Iris pigment epithelial cell (primary cell): ENCODE measurements around the gene DNAJB6.
A peak's percentile ranks its signal among the peaks of the same experiment; 100 is the strongest.

Experiments
- DNase-seq: peaks from one replicate; pipeline ENCODE4 v3.0.0-alpha.2; 2011; ENCODE audit warnings: low read depth

The DNAJB6 gene

GRCh38 chr7:157368955-157369354 is 32.2 kb downstream of the DNAJB6 start:
- DNase-seq, result no peak

DNA sequence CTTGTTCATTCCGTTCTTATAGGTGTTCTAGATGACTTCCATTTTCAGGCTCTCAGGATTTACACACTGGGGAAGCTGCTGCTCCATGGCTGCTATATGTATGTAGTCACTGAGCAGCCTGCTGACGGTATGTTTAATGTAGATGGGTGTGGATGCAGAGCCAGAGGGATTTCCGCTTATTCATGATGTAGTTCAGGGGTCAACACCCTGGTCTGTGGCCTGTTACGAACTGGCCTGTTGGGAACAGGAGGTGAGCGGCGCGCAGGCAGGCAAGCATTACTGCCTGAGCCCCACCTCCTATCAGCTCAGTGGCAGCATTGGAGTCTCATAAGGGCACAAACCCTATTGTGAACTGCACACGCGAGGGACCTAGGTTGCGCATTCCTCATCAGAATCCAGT is 33.9 kb downstream of the DNAJB6 start:
- DNase-seq, result no peak

- DNase-seq, result no peak
These were observed 34.5 kb downstream of the DNAJB6 start for GRCh38 chr7:157371296-157371695.

- DNase-seq, result no peak
These were observed 35.8 kb downstream of the DNAJB6 start for GRCh38 chr7:157372300-157373232.

DNA sequence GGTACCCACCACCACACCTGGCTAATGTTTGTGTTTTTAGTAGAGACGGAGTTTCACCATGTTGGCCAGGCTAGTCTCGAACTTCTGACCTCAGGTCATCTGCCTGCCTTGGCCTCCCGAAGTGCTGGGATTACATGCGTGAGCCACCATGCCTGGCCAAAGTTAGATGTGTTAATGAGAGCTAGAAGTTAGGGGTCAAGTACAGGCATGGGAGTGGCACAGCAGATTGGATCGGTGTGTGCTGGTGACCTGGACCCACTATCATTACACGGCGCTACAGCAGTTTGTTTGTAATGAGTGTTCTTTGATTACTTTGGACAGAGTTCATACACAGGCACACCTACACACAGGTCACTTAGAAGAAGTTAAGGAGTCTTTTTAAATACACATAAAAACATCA is 36.7 kb downstream of the DNAJB6 start:
- no peak for DNase-seq

DNA sequence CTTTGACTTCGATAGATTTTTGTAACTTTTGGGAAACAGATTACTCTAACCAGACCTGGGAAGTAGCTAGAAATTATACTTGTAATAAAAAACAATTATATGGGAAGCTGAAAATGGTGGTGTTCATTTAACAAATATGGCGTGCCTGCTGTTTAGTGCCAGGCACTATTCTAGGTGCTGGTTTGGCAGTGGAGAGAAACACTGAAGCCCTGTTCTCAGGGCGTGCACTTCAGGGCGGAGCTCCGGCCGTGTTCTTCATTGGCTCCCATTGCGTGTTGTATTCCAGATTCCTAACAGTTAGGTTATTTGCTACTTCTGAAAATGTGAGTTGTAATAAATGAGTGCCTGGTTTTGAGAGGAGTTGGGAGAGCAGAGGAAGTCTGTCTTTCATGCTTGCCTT is 38.6 kb downstream of the DNAJB6 start:
- no peak for DNase-seq

DNA sequence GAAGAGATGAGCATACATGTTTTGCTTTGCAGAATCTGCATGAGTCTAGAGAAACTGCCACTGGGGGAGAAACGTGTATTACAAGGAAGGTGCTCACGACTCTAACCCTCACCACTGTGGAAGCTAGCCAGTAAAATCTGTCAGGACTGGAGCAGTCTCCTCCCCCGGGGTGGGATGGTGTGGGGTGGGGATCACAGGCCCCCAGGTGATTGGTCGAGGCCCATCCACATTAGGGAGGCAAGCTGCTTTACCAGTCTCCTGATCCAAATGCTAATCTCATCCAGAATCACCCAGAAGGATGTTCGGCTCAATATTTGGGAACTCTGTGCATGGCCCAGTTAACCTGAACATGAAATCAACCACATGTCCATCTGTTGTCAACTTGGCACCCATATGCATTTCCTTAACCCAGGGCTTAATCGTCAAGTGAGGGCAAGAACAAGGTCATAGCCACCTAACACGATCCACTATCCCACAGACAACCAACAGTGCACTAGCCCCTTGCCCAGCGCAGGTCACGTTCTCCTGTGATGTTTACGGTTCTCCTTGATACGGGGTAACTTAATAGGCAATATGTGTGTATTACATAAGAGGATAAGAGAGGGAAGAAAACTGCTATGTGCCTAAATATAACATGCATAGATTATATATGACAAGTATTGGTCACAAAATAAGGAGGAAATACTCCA is 40.8 kb downstream of the DNAJB6 start:
- no peak for DNase-seq

- no peak for DNase-seq
These were observed 41.6 kb downstream of the DNAJB6 start for GRCh38 chr7:157378390-157378789.

DNA sequence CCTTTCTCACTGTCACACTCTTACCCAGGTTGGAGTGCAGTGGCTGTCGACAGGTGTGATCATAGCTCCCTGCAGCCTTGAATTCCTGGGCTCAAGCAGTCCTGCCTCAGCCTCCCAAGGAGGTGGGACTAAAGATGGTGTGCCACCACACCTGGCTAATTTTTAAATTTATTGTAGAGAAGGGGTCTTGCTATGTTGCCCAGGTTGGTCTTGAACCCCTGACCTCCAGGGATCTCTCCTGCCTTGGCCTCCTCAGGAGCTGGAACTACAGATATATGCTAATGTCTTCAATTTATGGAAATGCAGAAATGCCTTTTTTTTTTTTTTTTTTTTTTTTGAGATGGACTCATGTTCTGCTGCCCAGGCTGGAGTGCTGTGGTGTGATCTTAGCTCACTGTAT is 42.7 kb downstream of the DNAJB6 start:
- DNase-seq, result no peak

- DNase-seq, result no peak
These were observed 43.6 kb downstream of the DNAJB6 start for GRCh38 chr7:157380416-157380815.

- DNase-seq, result no peak
These were observed 47.1 kb downstream of the DNAJB6 start for GRCh38 chr7:157383868-157384267.

GRCh38 chr7:157384301-157384700 is 47.5 kb downstream of the DNAJB6 start:
- DNase-seq, result peak; percentile 67

- DNase-seq, result peak; percentile 89
These were observed 50.4 kb downstream of the DNAJB6 start for GRCh38 chr7:157386979-157387800.

DNA sequence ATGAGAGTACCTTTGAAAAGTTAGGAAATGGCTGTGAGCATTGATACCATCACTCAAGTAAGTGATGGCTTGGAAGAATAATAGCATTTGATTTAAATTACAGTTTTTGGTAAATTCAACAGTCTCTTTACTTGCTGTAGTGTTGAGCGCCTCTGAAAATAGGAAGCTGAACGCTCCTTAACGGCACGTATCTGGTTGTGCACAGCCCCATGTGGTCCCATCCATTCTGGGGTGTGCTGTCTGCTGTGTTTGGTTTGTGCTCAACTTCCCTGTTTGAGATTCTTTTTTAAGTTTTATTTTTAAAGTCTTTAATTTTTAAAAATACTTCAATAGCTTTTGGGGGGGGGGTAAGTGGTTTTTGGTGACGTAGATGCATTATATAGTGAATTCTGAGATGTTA is 51.5 kb downstream of the DNAJB6 start:
- DNase-seq, result no peak

GRCh38 chr7:157389951-157390730 is 53.3 kb downstream of the DNAJB6 start:
- peak; percentile 80 for DNase-seq

GRCh38 chr7:157391036-157391710 is 54.4 kb downstream of the DNAJB6 start:
- DNase-seq, result no peak

DNA sequence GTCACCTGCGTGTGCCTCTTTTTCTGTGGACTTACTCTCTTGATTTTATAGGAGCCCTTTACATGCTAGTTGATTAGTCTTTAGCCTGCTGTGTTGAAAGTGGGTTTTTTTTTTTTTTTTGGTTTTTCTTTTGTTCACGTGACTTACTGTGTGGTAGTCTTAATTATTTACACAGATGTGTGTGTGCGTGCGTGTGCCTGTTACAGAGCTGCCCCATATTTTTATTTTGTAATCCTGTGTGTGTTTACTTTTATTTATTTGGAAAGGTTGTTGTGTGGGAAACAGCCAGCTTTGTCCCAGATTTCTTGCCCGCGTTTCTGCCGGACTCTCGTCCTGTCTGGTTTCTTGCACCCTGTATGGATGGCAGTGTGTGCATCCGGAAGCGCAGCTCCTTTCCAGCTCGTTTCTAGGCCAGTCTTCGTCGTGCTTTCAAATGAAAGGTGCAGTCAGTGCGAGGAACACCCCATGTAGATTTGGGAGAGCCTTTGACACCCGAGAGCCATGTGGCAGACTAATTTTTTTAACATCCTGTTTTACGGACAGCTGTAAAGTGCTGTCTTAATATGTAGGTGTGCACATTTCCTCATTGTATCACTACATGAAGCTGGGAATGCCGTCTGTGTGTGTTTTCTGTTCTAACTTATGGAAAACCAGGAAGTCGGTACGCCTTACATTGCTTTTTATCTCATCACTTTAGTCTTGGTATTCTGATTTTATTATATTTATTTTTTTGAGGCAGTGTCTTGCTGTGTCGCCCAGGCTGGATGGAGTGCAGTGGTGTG is 55.6 kb downstream of the DNAJB6 start:
- no peak for DNase-seq

DNA sequence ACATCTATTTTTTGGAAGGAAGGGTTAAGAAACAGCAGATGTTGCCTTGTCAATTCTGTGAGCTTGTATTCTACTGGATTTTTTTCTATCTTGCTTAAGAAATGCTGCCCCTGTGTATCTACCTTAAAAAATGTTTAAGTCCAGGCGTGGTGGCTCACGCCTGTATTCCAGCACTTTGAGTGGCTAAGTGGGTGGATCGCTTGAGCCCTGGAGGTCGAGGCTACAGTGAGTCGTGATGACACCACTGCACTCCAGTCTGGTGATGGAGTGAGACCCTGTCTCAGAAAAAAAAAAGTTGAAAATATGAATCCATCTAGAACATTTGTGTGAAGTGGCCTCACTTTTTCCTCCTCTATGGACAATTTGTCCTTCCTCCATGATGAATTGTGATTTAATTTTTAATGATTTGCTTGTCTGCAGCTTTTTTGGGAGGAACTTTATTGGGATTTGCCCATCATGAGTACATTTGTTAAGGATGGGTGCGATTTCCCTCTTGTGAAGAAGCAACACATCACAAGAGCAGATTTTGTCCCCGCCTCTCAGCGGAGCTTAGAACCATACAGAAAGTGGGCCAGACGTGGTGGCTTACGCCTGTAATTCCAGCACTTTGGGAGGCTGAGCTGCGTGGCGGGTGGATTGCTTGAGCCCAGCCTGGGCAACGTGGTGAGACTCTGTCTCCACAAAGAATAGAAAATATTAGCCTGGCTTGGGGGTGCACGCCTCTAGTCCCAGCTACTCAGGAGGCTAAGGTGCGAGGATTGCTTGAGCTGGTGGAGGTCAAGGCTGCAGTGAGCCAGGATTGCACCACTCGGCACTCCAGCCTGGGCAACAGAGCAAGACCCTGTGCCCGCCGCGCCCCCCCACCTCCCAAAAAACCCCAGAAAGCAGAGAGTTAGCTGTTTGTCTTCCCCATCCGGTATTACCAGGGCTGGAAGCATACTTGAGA is 57.7 kb downstream of the DNAJB6 start:
- DNase-seq, result peak; percentile 43

- no peak for DNase-seq
These were observed 58.4 kb downstream of the DNAJB6 start for GRCh38 chr7:157395206-157395605.
